ENCODE results near the gene TMEM269. TPM values are rescaled to one million over a fixed set of nuclear protein-coding genes. Genes with fewer than 3 reads are reported as not detected.

TMEM269 gene
- total and polyA plus RNA-seq, 9 of the 15 experiments (the other 6 are each of a cell fraction or from before 2014, with no cell fraction given): 0.09 to 0.49 (median 0.21) TPM

- TF ChIP-seq POLR2H (tag; IDR thresholded peaks at IDR 0.05; ENCODE audit: low read depth): peak; percentile 63
- peak; percentile 90 for TF ChIP-seq E2F3 (CRISPR knock-in tag; IDR thresholded peaks at IDR 0.05)
- peak; percentile 36; the same call in 1 of the 2 replicates for TF ChIP-seq GATAD2A (IDR thresholded peaks at IDR 0.05)
- TF ChIP-seq PBX2 (CRISPR knock-in tag; IDR thresholded peaks at IDR 0.05; ENCODE audit: low read depth): peak; percentile 80
- peak; percentile 100 for TF ChIP-seq PBX2 (tag; conservative IDR thresholded peaks at IDR 0.05; ENCODE audit: low read depth)
- TF ChIP-seq SIX5 (IDR thresholded peaks at IDR 0.05; ENCODE audit: borderline replicate concordance in 1 of 2, insufficient read depth in 1 of 2, low read depth in 1 of 2, low read length in 2 of 2): peak; percentile 90 to 91
- TF ChIP-seq ELF4 (CRISPR knock-in tag; IDR thresholded peaks at IDR 0.05): 0 out of 2 replicates have a peak, but pooled peaks have one; percentile 59
- peak; percentile 78 for TF ChIP-seq MYC (IDR thresholded peaks at IDR 0.05; ENCODE audit: low read depth, low read length)
- peak; percentile 58; the same call in 1 of the 2 replicates for TF ChIP-seq MYC (CRISPR knock-in tag; IDR thresholded peaks at IDR 0.05; ENCODE audit: borderline replicate concordance, low read depth)
- TF ChIP-seq ETV5 (CRISPR knock-in tag; IDR thresholded peaks at IDR 0.05; ENCODE audit: low read depth): peak; percentile 38
- no peak for TF ChIP-seq CLOCK (CRISPR knock-in tag; IDR thresholded peaks at IDR 0.05; ENCODE audit: borderline replicate concordance)
- TF ChIP-seq SMC3 (conservative IDR thresholded peaks at IDR 0.05; ENCODE audit: insufficient read depth, low read depth, low read length): no peak
- peak; percentile 80 for TF ChIP-seq ELF1 (tag; IDR thresholded peaks at IDR 0.05)
- peak; percentile 39; the same call in 1 of the 2 replicates for TF ChIP-seq ZNF12 (CRISPR knock-in tag; IDR thresholded peaks at IDR 0.05)
- TF ChIP-seq ZBTB12 (CRISPR knock-in tag; IDR thresholded peaks at IDR 0.05): no peak
- peak; percentile 91 for TF ChIP-seq POLR2A (conservative IDR thresholded peaks at IDR 0.05)
- TF ChIP-seq SAFB (IDR thresholded peaks at IDR 0.05; ENCODE audit: borderline replicate concordance, low read depth, low read length): peak; percentile 42; the same call in 1 of the 2 replicates
- 0 out of 2 replicates have a peak, but pooled peaks have one; percentile 22 for TF ChIP-seq DEAF1 (CRISPR knock-in tag; IDR thresholded peaks at IDR 0.05)
- peak; percentile 54; the same call in 1 of the 2 replicates for TF ChIP-seq ZNF431 (CRISPR knock-in tag; IDR thresholded peaks at IDR 0.05)
Observed at GRCh38 chr1:42846257-42847110, 61.7 kb downstream of the TMEM269 start, which contains the start of gene ZNF691 (continued).
